A549 (cell line): ENCODE results near the gene SSR3. TPM values are rescaled to one million over a fixed set of nuclear protein-coding genes. Genes with fewer than 3 reads are reported as not detected.

Experiments used
- ATAC-seq, 2 experiments: fragments of 200-7000 bp in 1 of 2; fragments of >200 bp in 1 of 2; cut with Nextera tagmentation in 1 of 2; cut with Tn5 transposase in 1 of 2; 3 replicates each; pipeline versions ENCODE4 v1.8.0 to v1.9.1; 2018 to 2020; ENCODE audit warnings: mild to moderate bottlenecking in 1 of 2, moderate library complexity in 1 of 2
- CTCF ChIA-PET: fragments of 300-600 bp; sonication (Branson Sonifier 250); formaldehyde crosslinking; extraction: SDS; loops from one replicate; lab custom pipeline; 2021; ENCODE audit warnings: antibody characterized with exemption, inconsistent platforms; lab: Yijun Ruan, JAX
- POLR2A ChIA-PET: fragments of 350-600 bp; formaldehyde crosslinking; extraction: SDS; loops from one replicate; lab custom pipeline; 2021; ENCODE audit warnings: antibody characterized with exemption, inconsistent platforms; lab: Yijun Ruan, JAX
- DNase-seq, 2 experiments: peaks; one replicate each; pipeline versions ENCODE4 v3.0.0 to v3.0.0-alpha.2; 2011 to 2016; ENCODE audit warnings: low read depth in 1 of 2, low spot score in 1 of 2
- FAIRE-seq: peaks from 2 replicates; lab custom pipeline; 2011; peaks lifted over from hg19 to GRCh38; lab: Jason Lieb, UNC
- H3K27ac ChIP-seq, 2 experiments: fragments of >200 bp; sonication (Bioruptor Twin); formaldehyde crosslinking; 3 replicates each; pipeline ENCODE4 v1.5.1; 2016 to 2017
- H3K4me1 ChIP-seq: fragments of >200 bp; sonication (Bioruptor Twin); formaldehyde crosslinking; 3 replicates; pipeline ENCODE4 v1.6.1; 2016
- H3K4me2 ChIP-seq: fragments of >200 bp; sonication (Bioruptor Twin); formaldehyde crosslinking; 3 replicates; pipeline ENCODE4 v1.6.1; 2016
- H3K4me3 ChIP-seq: fragments of >200 bp; sonication (Bioruptor Twin); formaldehyde crosslinking; 3 replicates; pipeline ENCODE4 v1.5.1; 2016
- H3K9me3 ChIP-seq: fragments of >200 bp; sonication (Bioruptor Twin); formaldehyde crosslinking; 3 replicates; pipeline ENCODE4 v1.6.1; 2016
- CBX8 ChIP-seq: fragments of 200-600 bp; sonication (generic); IDR thresholded peaks from 2 replicates; pipeline ENCODE4 v1.6.1; 2016
- CEBPB ChIP-seq, 2 experiments: fragments of >200 bp in 1 of 2; sonication (Bioruptor Twin) in 1 of 2; formaldehyde crosslinking in 1 of 2; IDR thresholded peaks; 2 replicates each; pipeline ENCODE4 v1.6.1; 2012 to 2016
- CHD4 ChIP-seq: fragments of 200-600 bp; sonication (generic); IDR thresholded peaks from 2 replicates; pipeline ENCODE4 v1.6.1; 2016; ENCODE audit warnings: antibody characterized with exemption, mild to moderate bottlenecking, borderline replicate concordance
- ESRRA ChIP-seq: fragments of 150-350 bp; IDR thresholded peaks from 2 replicates; pipeline ENCODE4 v1.6.1; 2014; ENCODE audit warnings: mild to moderate bottlenecking, low read length, borderline replicate concordance
- FOSL2 ChIP-seq, 2 experiments: fragments of 450-650 bp in 1 of 2; fragments of >200 bp in 1 of 2; sonication (Bioruptor Twin) in 1 of 2; formaldehyde crosslinking; IDR thresholded peaks; 2 replicates each; pipeline versions ENCODE4 v1.5.0 to v1.6.1; 2016 to 2020; ENCODE audit warnings: mild to moderate bottlenecking in 1 of 2, moderate library complexity in 1 of 2
- HES2 ChIP-seq: fragments of >200 bp; sonication (Bioruptor Twin); formaldehyde crosslinking; IDR thresholded peaks from 2 replicates; pipeline ENCODE4 v1.6.1; 2016
- HOXA7 ChIP-seq: fragments of 250-450 bp; sonication (Bioruptor Pico); IDR thresholded peaks from 2 replicates; pipeline ENCODE4 v1.5.0; 2020; ENCODE audit warnings: mild to moderate bottlenecking, moderate library complexity
- JUN ChIP-seq, 2 experiments: fragments of >200 bp; sonication (Bioruptor Twin); formaldehyde crosslinking; IDR thresholded peaks; 2 replicates in 1 of 2; 3 replicates in 1 of 2; pipeline ENCODE4 v1.6.1; 2016 to 2017
- KDM5A ChIP-seq: fragments of 200-600 bp; sonication (generic); IDR thresholded peaks from 2 replicates; pipeline ENCODE4 v1.6.1; 2016; ENCODE audit warnings: antibody characterized with exemption, mild to moderate bottlenecking
- MAX ChIP-seq: IDR thresholded peaks from 2 replicates; pipeline ENCODE4 v1.6.1; 2012
- MYC ChIP-seq: IDR thresholded peaks from 2 replicates; pipeline ENCODE4 v1.6.1; 2012; ENCODE audit warnings: mild to moderate bottlenecking, inconsistent platforms, low read length, improper control_type of control experiment, borderline replicate concordance
- RFX5 ChIP-seq: fragments of 450-650 bp; IDR thresholded peaks from 2 replicates; pipeline ENCODE4 v1.7.1; 2014; ENCODE audit warnings: antibody characterized with exemption, mild to moderate bottlenecking, moderate library complexity
- SMC3 ChIP-seq: fragments of >200 bp; sonication (Bioruptor Twin); formaldehyde crosslinking; IDR thresholded peaks from 3 replicates; pipeline ENCODE4 v1.6.1; 2018; ENCODE audit warnings: inconsistent platforms
- ZC3H11A ChIP-seq: fragments of 450-650 bp; IDR thresholded peaks from 2 replicates; pipeline ENCODE4 v1.6.1; 2014; ENCODE audit warnings: antibody characterized with exemption, mild to moderate bottlenecking
- WGBS: methylation state at CpG from one replicate; pipeline ENCODE4 v1.1.6; 2017; ENCODE audit errors: missing lambda C conversion rate; 5-methylcytosine and 5-hydroxymethylcytosine counted together
- polyA plus RNA-seq, 4 experiments: library from polyadenylated mRNA; depleted of rRNA in 3 of 4; stranded (reverse); fragments of >200 nt; fragmentation: RNase III in 1 of 4; extraction: RNeasy Plus Mini Kit Qiagen cat#74134 plus additional on column Dnase treatment in 1 of 4; gene quantifications; 2 replicates in 3 of 4; 3 replicates in 1 of 4; pipeline ENCODE4 v1.2.3, GENCODE V29; 2011 to 2017

SSR3 gene
- polyA plus RNA-seq, 2 of the 4 experiments (the other 2 are of a cell fraction): 154 to 187 TPM

- H3K27ac ChIP-seq: no peak overlapping the region
- POLR2A ChIA-PET: interaction anchor here (0.6 kb wide), 1 partner anchor 572 kb away, joined by 3 read pairs; no protein-coding TSS in a partner anchor
Measured at GRCh38 chr3:156516961-156517360, 38.0 kb downstream of the SSR3 start.

GRCh38 chr3:156516284-156516683, 38.6 kb downstream of the SSR3 start:
- DNase-seq: no peak
- Histone ChIP-seq H3K4me1 (peaks cover 11% of the 10 kb centered on the region), H3K9me3 (no peaks in the 10 kb centered on the region), H3K27ac (no peak overlapping the region), H3K4me2 (no peak overlapping the region), H3K4me3 (no peak overlapping the region)
- ChIA-PET POLR2A (no interaction called here), CTCF (interaction anchor here (1.4 to 16.4 kb wide), 3 partner anchors 12 to 621 kb away, joined by 3 to 182 read pairs (median 5); no protein-coding TSS in a partner anchor)
- 92% methylated on average over 3 of the region's 3 CpGs for WGBS
- TF ChIP-seq CEBPB (IDR thresholded peaks at IDR 0.05): no peak
- ATAC-seq: no peak
- no peak for FAIRE-seq

More at GRCh38 chr3:156516961-156517360, 38.0 kb downstream of the SSR3 start:
- H3K4me3 ChIP-seq: no peak overlapping the region
- H3K9me3 ChIP-seq: no peaks in the 10 kb centered on the region
- no peak for ATAC-seq
- no peak for DNase-seq
- CTCF ChIA-PET: interaction anchor here (1.4 to 16.4 kb wide), 4 partner anchors 11 to 620 kb away, joined by 3 to 182 read pairs (median 8); no protein-coding TSS in a partner anchor
- no peak overlapping the region for H3K4me2 ChIP-seq
- FAIRE-seq: no peak
- TF ChIP-seq JUN (IDR thresholded peaks at IDR 0.05): no peak
- no peak for TF ChIP-seq ZC3H11A
- no peak for TF ChIP-seq HOXA7
- no peak for TF ChIP-seq CBX8
- no peak for TF ChIP-seq MAX
- TF ChIP-seq RFX5: no peak
- no peak for TF ChIP-seq MYC
- peaks cover 11% of the 10 kb centered on the region for H3K4me1 ChIP-seq
- 100% methylated on average over 1 of the region's 1 CpG for WGBS

- H3K4me3 ChIP-seq: no peak overlapping the region
- no peak for TF ChIP-seq SMC3
- TF ChIP-seq FOSL2 (IDR thresholded peaks at IDR 0.05): no peak
- TF ChIP-seq FOSL2 (CRISPR knock-in tag; IDR thresholded peaks at IDR 0.05): 0 out of 2 replicates have a peak, but pooled peaks have one; percentile 4
- DNase-seq: peak in 1 of 2 experiments; percentile 40
- H3K4me2 ChIP-seq: peak overlapping the region; percentile 35; the same call in 2 of the 3 replicates
- no peak overlapping the region for H3K27ac ChIP-seq
- ChIA-PET POLR2A (interaction anchor here (0.5 kb wide), 1 partner anchor 633 kb away, joined by 3 read pairs; no protein-coding TSS in a partner anchor), CTCF (interaction anchor here (0.6 to 16.4 kb wide), 3 partner anchors 119 to 622 kb away, joined by 3 to 182 read pairs (median 3); no protein-coding TSS in a partner anchor)
- H3K9me3 ChIP-seq: no peaks in the 10 kb centered on the region
- 17% methylated on average over 5 of the region's 5 CpGs for WGBS
- peak in 1 of 2 experiments; percentile 34; a peak in 2 of 6 replicates for ATAC-seq
- peaks cover 11% of the 10 kb centered on the region for H3K4me1 ChIP-seq
- no peak for FAIRE-seq
Measured at GRCh38 chr3:156513619-156514018, 41.3 kb downstream of the SSR3 start.

GRCh38 chr3:156511987-156512677, 42.8 kb downstream of the SSR3 start:
- no peak for DNase-seq
- no peak for FAIRE-seq
- 51% methylated on average over 2 of the region's 2 CpGs for WGBS
- ATAC-seq: no peak
- H3K27ac ChIP-seq: no peak overlapping the region
- TF ChIP-seq ESRRA (no peak), KDM5A (no peak), CHD4 (no peak), HES2 (no peak)
- no peak overlapping the region for H3K4me2 ChIP-seq
- no peak overlapping the region for H3K4me3 ChIP-seq
- peaks cover 11% of the 10 kb centered on the region for H3K4me1 ChIP-seq
- POLR2A ChIA-PET: no interaction called here
- no peaks in the 10 kb centered on the region for H3K9me3 ChIP-seq
- CTCF ChIA-PET: interaction anchor here (0.8 to 16.4 kb wide), 4 partner anchors 30 to 625 kb away, joined by 3 to 182 read pairs (median 4); no protein-coding TSS in a partner anchor
